SK-N-SH (cell line): ENCODE data around the gene BABAM2. TPM values are rescaled to one million over a fixed set of nuclear protein-coding genes. Genes with fewer than 3 reads are reported as not detected.

Experiments
- CTCF ChIA-PET: fragments of 300-600, 350-600 bp; formaldehyde crosslinking; extraction: SDS; loops from one replicate; lab custom pipeline; 2021; lab: Yijun Ruan, JAX
- POLR2A ChIA-PET: fragments of 350-600 bp; sonication (Branson Sonifier 250); formaldehyde crosslinking; extraction: SDS; loops from one replicate; lab custom pipeline; 2020; ENCODE audit warnings: antibody characterized with exemption, inconsistent platforms; lab: Yijun Ruan, JAX
- DNase-seq: peaks from one replicate; pipeline ENCODE4 v3.0.0; 2012
- H2AFZ ChIP-seq: fragments of 200-600 bp; sonication (generic); 2 replicates; pipeline ENCODE4 v1.8.1; 2016; ENCODE audit warnings: antibody characterized with exemption, mild to moderate bottlenecking, low read depth
- H3F3A ChIP-seq: fragments of 200-600 bp; sonication (generic); replicated peaks from 2 replicates; pipeline ENCODE3; 2016; ENCODE audit warnings: antibody characterized with exemption, mild to moderate bottlenecking; ENCODE audit not compliant: insufficient read depth
- H3K27ac ChIP-seq, 2 experiments: fragments of 200-500 bp in 1 of 2; fragments of 200-600 bp in 1 of 2; sonication (Bioruptor generic) in 1 of 2; sonication (generic), shearing (Covaris generic) in 1 of 2; 2 replicates each; pipeline versions ENCODE4 v1.5.1 to v1.6.1; 2014 to 2016; ENCODE audit warnings: low read depth in 2 of 2, inconsistent platforms in 1 of 2, low read length in 1 of 2, mild to moderate bottlenecking in 1 of 2, mixed read lengths in 1 of 2
- H3K27me3 ChIP-seq: fragments of 200-600 bp; sonication (generic), shearing (Covaris generic); 2 replicates; pipeline ENCODE4 v1.6.1; 2016; ENCODE audit warnings: mixed run types; ENCODE audit not compliant: insufficient read depth
- H3K36me3 ChIP-seq, 2 experiments: fragments of 200-500 bp in 1 of 2; fragments of 200-600 bp in 1 of 2; sonication (Bioruptor generic) in 1 of 2; sonication (generic) in 1 of 2; replicated peaks in 1 of 2; 2 replicates each; pipeline versions ENCODE3 to v1.5.1; 2014 to 2016; ENCODE audit warnings: low read length in 1 of 2, mild to moderate bottlenecking in 1 of 2; ENCODE audit not compliant: insufficient read depth in 2 of 2, control insufficient read depth in 1 of 2
- H3K4me1 ChIP-seq, 2 experiments: fragments of 200-500 bp in 1 of 2; fragments of 200-600 bp in 1 of 2; sonication (Bioruptor generic) in 1 of 2; sonication (generic), shearing (Covaris generic) in 1 of 2; 2 replicates each; pipeline versions ENCODE4 v1.5.1 to v1.6.1; 2014 to 2016; ENCODE audit warnings: low read depth in 1 of 2, low read length in 1 of 2, mixed run types in 1 of 2; ENCODE audit not compliant: insufficient read depth in 2 of 2, control insufficient read depth in 1 of 2
- H3K4me2 ChIP-seq: fragments of 200-600 bp; sonication (generic), shearing (Covaris generic); 2 replicates; pipeline ENCODE4 v1.6.1; 2017; ENCODE audit warnings: mixed run types
- H3K4me3 ChIP-seq, 2 experiments: fragments of 200-500 bp in 1 of 2; fragments of 200-600 bp in 1 of 2; sonication (Bioruptor generic) in 1 of 2; sonication (generic), shearing (Covaris generic) in 1 of 2; 2 replicates each; pipeline versions ENCODE4 v1.5.1 to v1.8.1; 2014 to 2016; ENCODE audit warnings: low read depth in 2 of 2, inconsistent platforms in 1 of 2, low read length in 1 of 2, mild to moderate bottlenecking in 1 of 2, mixed read lengths in 1 of 2, moderate library complexity in 1 of 2
- H3K79me2 ChIP-seq: fragments of 200-600 bp; sonication (generic); 2 replicates; pipeline ENCODE4 v1.8.1; 2017; ENCODE audit warnings: mild to moderate bottlenecking; ENCODE audit not compliant: insufficient read depth
- H3K9ac ChIP-seq: fragments of 200-600 bp; sonication (generic); 2 replicates; pipeline ENCODE4 v1.6.1; 2017; ENCODE audit warnings: mixed run types
- H3K9me2 ChIP-seq: fragments of 200-600 bp; sonication (generic); 2 replicates; pipeline ENCODE4 v1.6.1; 2017; ENCODE audit warnings: mixed run types
- H3K9me3 ChIP-seq: fragments of 200-600 bp; sonication (generic); 2 replicates; pipeline ENCODE4 v1.6.1; 2017; ENCODE audit warnings: mixed run types, mild to moderate bottlenecking, moderate library complexity
- H4K20me1 ChIP-seq: fragments of 200-600 bp; sonication (generic); 2 replicates; pipeline ENCODE4 v1.6.1; 2017; ENCODE audit warnings: mild to moderate bottlenecking, mixed run types; ENCODE audit not compliant: insufficient read depth
- FOXJ3 ChIP-seq: sonication (generic); formaldehyde crosslinking; IDR thresholded peaks from 2 replicates; pipeline ENCODE4 v1.5.1; 2020; ENCODE audit warnings: mild to moderate bottlenecking, missing genetic modification reagents
- MXI1 ChIP-seq: IDR thresholded peaks from 2 replicates; pipeline ENCODE4 v1.6.1; 2012; ENCODE audit warnings: mild to moderate bottlenecking, low read depth, low read length, improper control_type of control experiment
- NFIC ChIP-seq: IDR thresholded peaks from 2 replicates; pipeline ENCODE4 v1.4.0; 2012; ENCODE audit warnings: borderline replicate concordance
- RCOR1 ChIP-seq: fragments of 150-350 bp; IDR thresholded peaks from 2 replicates; pipeline ENCODE4 v1.6.1; 2017; ENCODE audit warnings: antibody characterized with exemption, low read length
- REST ChIP-seq: IDR thresholded peaks from 2 replicates; pipeline ENCODE4 v1.6.1; 2012; ENCODE audit warnings: mild to moderate bottlenecking, low read depth, low read length, moderate library complexity
- RFX5 ChIP-seq: IDR thresholded peaks from 2 replicates; pipeline ENCODE4 v1.6.1; 2012; ENCODE audit warnings: mild to moderate bottlenecking, improper control_type of control experiment, low read length
- ZBTB33 ChIP-seq: IDR thresholded peaks from 2 replicates; pipeline ENCODE4 v1.4.0; 2012; ENCODE audit warnings: low read depth, borderline replicate concordance
- whole genome bisulfite sequencing: methylation state at CpG from one replicate; pipeline ENCODE4 v1.1.6; 2017; ENCODE audit warnings: low lambda C conversion rate; 5-methylcytosine and 5-hydroxymethylcytosine counted together
- polyA plus RNA-seq, 3 experiments: library from polyadenylated mRNA; depleted of rRNA; stranded (reverse); fragments of >200 nt; gene quantifications; 2 replicates each; pipeline ENCODE4 v1.2.3, GENCODE V29; 2012
- TF ChIP-seq, protein P1 (sequence below): fragments of 200-600 bp; sonication (generic); IDR thresholded peaks from 2 replicates; pipeline ENCODE4 v1.6.1; 2017; ENCODE audit warnings: antibody characterized with exemption, mild to moderate bottlenecking, moderate library complexity

Gene BABAM2
- polyA plus RNA-seq, 1 of the 3 experiments (the other 2 are of a cell fraction), result 34.0 TPM

DNA sequence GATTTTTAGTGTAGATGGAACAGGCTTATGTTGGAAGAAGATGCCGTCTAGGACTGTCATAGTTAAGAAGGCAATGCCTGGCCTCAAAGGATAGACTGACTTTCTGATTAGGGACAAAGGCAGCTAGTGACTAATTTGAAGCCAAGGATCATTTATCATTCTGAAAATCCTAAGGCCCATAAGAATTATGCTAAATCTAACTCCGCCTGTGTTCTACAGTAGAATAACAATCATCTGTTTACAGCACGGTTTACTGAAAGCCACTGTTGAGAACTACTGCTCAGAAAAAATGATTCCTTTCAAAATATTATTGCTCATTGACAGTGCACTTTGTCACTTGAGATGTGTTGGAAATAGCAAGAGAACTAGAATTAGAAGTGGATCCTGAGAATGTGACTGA is 44.5 kb downstream of the BABAM2 start:
- ChIA-PET CTCF (no interaction called here), POLR2A (interaction anchor here (0.6 kb wide), 1 partner anchor 82 kb away, joined by 4 read pairs; no protein-coding TSS in a partner anchor)
- Histone ChIP-seq H3K36me3 (peaks cover 0 to 9% of the 10 kb centered on the region in 2 experiments), H3K4me2 (no peak overlapping the region), H3K27me3 (no peaks in the 10 kb centered on the region), H3K79me2 (no peaks in the 10 kb centered on the region), H3K9ac (no peak overlapping the region), H3K27ac (no peak overlapping the region), H3K9me2 (no peaks in the 10 kb centered on the region), H3K4me3 (no peak overlapping the region), H3F3A (no peaks in the 10 kb centered on the region), H2AFZ (no peak overlapping the region), H3K4me1 (peaks cover 0 to 4% of the 10 kb centered on the region in 2 experiments; a peak in 1 of 4 replicates), H4K20me1 (no peaks in the 10 kb centered on the region), H3K9me3 (no peaks in the 10 kb centered on the region)
- TF ChIP-seq FOXJ3 (no peak), RCOR1 (no peak), REST (no peak), NFIC (no peak), MXI1 (no peak), ZBTB33 (no peak), RFX5 (no peak)
- TF ChIP-seq, protein P1, sequence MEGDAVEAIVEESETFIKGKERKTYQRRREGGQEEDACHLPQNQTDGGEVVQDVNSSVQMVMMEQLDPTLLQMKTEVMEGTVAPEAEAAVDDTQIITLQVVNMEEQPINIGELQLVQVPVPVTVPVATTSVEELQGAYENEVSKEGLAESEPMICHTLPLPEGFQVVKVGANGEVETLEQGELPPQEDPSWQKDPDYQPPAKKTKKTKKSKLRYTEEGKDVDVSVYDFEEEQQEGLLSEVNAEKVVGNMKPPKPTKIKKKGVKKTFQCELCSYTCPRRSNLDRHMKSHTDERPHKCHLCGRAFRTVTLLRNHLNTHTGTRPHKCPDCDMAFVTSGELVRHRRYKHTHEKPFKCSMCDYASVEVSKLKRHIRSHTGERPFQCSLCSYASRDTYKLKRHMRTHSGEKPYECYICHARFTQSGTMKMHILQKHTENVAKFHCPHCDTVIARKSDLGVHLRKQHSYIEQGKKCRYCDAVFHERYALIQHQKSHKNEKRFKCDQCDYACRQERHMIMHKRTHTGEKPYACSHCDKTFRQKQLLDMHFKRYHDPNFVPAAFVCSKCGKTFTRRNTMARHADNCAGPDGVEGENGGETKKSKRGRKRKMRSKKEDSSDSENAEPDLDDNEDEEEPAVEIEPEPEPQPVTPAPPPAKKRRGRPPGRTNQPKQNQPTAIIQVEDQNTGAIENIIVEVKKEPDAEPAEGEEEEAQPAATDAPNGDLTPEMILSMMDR, result no peak
- no peak for DNase-seq
- 90% methylated on average over 3 of the region's 3 CpGs for WGBS
